OCI-M1 (cell line): ENCODE measurements around the gene NOTUM.
A peak's percentile ranks its signal among the peaks of the same experiment; 100 is the strongest.

Experiments
- DNase-seq: peaks from one replicate; lab custom pipeline; 2025; lab: John Stamatoyannopoulos, UW

NOTUM gene

DNA sequence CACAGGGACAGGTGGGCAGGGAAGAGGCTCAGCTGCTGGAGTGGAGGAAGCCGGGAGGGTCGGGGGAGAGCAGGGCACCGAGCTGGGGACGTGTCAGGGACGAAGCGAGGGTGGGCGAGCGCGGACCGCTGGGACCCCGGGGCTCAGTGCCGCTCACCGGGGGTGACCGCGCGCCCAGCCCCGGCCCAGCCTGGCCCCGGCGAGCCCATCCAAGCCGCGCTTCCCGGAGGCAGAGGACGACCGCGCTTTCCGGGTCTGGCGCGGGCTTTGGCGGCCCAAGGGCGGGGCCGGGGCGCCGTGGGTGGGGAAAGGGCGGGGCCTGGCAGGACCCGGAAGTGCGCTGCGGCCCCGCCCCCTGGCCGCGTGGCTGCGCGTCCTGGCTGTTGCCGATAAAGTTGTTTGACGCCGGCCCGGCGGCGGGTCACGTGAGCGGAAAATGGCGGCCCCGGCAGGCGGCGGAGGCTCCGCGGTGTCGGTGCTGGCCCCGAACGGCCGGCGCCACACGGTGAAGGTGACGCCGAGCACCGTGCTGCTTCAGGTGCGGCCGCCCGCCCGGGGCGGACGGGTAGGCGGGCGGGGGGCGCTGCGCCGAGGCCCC, 16.3 kb upstream of the NOTUM start, which contains the start of gene ASPSCR1:
TSS of gene ASPSCR1 (plus strand) at position 419 of the 598 bp plus-strand sequence. CDS start at position 437, 18 bp downstream.
- peak; percentile 93 for DNase-seq

DNA sequence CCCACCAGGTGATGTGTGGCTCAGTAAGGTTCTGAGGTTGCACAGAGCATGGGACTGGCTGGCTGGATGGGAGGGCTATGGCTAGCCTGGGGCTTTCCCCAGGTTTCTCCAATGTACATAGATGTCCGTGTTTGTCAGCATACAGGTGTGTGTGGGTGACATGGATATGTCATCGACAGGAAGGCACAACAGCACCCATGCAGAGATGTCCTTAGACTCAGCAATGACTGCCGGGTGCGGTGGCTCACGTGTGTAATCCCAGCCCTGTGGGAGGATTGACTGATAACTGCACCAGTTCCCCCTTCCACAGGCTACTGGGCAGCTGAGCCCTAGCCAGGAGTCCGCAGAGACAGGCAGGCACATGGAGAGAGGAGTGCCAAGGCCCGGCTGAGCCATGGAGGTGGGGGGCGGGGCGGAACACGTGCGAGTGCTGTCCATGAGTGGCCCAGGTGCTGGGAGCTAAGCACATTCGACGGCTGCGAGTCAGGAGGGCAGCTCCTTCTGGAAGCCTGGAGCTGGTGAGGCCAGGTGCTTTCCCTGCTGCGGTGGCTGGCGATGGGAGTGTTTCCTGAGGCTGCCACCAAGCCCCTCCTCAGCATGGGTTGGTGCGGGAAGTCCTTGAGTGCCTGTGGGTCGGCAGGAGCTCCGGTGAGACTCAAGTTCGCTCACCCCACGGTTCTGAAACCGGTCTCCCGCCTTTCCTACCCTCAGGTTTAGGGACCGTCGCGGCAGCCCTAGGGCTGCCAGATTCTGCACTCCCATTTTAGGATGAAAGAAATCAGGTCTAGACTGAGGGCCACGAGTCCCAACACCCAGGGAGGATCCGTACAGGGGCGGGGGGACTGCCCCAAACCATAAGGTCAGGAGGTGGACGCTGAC, 15.6 kb upstream of the NOTUM start:
- peak; percentile 64 for DNase-seq

DNA sequence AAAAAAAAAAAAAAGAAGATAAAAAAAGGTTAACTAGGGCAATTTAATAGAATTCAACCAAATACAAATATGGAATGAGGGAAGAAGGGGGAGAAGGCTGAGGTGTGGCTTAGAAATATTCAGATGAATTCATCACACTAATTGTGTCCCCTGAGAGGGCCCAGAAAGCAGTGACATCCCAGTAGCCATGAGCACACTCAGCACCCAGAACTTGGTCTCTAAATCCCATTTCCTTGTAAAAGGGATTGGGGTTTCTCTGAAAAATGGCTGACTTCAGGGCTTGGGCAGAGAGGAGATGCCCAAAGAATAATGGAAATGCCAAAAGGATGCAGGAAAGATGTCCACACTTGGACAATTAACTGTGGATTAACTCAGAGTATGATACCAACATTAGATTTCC, 12.4 kb upstream of the NOTUM start:
- DNase-seq, result no peak

DNA sequence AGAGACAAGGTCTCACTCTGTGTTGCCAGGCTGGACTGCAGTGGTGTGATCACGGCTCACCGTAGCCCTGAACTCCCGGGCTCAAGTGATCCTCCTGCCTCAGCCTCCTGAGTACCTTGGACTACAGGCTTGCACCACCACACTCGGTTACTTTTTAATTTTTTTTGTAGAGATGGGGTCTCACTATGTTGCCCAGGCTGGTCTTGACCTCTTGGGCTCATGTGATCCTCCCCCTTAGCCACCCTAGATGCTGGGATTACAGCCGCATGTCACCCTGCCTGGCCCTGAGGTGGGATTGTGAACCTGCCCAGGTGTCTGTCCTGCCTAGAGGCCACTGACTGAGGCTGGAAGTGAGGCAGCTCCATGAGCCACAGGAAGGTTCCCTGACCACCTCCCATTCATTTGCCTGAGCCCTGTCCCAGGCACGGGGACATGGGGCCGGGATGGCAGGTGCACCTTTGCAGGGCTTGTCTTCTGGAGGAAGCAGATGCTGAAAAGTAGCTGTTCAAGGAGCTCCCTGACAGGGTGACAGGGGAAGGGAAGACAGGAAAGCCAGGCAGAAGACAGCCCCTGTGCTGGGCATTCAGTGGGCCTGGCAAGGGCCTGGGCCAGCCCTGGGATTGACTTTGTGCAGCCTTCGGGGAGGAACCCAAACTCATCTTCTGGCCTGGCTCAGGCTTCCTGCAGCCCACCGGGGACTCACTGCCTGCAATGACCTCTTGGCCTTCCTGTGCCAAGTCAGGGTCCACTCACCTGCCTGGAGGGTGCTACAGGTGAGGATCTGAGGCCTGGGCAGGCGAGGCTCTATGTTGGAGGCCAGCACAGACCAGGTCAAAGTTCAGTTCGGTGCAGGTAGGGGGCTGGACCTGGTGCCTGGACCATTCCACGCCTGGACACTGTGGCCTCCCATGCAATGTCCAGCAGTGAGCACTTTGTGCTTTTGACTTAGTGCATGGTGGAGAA, 8.1 kb upstream of the NOTUM start:
- DNase-seq, result no peak

DNA sequence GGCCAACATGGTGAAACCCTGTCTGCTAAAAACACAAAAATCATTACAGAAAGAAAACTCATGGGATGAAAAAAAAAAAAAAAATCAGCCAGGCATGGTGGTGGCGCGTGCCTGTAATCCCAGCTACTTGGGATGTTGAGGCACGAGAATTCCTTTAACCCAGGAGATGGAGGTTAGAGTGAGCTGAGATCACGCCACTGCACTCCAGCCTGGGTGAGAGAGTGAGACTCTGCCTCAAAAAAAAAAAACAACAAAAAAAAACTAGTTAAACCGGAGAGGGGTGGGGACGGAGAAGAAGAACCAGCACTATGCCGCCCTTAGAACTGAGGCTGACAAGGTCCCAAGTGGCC, 7.4 kb upstream of the NOTUM start:
- DNase-seq, result no peak

DNA sequence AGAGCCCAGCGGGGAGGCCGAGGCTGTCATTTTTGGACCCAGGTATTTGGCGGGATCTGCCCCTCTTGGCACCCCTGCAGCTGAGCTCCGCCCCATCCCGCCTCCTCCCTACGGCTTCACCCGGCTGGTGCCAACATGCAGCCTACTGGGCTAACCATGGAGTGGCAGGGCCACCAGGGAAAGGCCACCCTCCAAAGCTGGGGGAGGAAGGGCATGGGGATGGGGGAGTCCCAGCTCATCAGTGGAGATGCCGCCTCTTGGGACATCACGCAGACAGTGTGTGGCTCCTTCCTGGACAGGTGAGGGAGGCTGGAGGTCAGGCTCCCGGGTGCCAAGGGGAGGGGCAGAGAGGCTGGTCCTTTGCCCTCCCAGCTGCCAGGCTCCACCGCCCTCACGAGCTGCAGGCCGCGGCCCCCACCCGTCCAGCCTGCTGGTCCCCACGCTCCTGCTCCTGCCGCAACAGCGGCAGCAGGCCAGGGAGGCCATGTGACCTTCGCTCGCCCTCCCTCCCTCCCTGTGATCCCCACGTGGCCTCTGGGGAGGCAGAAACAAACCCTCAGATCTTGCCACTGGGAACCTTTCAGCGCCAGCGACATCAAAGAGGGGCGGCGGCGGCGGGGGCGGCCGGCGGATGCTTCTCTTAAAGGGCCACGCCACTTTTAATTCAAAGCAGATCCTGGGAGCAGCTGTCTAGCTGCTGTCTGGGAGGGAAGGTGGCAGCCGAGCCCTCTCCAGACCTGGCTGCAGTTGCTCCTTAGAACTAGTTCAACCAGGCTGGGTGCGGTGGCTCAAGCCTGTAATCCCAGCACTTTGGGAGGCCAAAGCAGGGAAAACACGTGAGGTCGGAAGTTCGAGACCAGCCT, 6.8 kb upstream of the NOTUM start:
- DNase-seq, result peak; percentile 88

DNA sequence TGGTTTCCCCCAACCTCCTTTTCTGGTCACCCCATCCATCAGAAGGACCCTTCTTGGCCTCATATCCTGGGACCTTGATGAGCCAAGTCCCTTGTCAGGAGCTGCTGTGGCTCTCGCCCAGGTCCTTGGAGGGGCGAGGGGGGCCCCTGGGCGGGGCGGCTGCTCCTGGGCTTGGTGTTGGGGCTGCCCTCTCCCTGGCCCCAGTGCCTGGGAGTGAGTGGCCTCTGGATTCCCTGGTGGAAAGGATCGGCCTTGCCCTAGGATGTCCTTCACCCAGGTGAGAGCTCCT, 6.2 kb upstream of the NOTUM start:
- no peak for DNase-seq

DNA sequence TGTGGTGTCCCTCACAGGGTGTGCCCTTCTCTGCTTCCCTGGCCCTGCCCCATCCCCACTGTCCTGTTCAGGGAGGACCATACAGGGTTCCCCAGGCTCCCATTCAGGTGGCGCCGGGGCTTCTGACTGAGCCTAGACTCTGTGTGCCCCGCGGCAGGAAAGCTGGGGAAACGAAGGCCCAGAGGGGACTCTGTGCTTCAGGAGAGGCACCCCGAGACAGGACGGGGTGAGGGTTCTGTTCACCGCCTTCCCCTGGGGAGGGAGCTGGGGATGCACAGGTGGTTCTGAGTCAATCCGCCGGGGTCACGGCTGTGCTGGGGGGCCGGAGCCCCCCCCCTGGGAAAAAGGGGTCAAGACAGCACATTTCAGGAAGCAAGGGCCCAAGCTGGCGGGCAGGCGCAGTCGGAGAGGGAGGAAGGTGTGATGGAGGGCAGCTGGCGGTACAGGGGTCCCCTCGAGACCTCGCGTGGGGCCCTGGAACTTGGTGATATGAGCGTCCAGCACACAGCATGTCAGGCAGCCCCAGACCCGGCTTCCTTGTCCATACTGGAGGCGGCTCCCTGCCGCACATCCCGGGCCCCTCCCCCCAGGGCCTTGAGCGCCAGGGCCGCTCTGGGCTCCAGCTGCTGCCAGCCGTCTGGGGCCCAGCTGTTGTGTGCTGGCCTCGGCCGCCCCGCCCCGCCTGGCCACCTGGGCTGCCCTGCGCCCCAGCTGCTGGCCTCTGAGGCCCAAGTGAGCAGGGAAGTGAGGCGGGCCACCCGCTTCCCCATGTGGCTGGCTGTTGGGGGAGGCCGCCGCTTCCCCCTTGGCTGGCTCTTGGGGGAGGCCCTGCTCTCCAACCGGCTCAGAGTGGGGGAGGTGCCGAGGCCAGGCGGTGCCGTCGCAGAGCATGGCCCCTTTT, 5.6 kb upstream of the NOTUM start:
- no peak for DNase-seq

DNA sequence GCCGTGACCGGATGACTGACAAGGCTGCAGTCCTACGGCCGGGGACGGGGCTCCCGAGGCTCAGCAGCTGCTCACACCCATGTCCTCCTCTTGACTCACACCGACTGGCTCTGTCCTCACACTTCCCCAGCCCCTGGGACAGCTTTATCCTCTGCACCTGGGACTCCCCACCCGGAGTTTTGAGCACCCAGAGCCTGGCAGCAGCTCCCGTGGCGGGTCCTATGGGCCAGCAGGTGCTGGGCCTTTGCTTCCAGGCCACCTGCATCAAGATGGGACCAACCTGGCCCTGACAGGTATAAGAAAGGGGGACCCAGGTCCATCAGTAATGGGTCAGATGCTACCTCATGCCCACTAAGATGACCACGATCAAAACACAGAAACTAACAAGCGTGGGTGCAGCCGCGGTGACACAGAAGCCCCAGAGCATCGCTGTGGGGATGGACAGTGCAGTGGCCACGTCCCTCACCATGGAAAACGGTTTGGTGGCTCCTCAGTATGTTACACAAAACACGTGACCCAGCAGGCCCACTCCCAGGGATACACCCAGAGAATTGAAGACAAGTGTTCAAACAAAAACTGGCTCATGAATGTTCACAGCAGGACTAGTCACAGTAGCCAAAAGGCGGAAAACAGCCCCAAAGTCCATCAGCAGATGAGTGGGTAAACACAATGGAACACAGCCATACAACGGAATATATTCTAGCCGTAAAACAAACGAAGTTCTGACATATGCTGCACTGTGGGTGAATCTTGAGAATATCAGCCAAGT, 3.3 kb upstream of the NOTUM start:
- no peak for DNase-seq

DNA sequence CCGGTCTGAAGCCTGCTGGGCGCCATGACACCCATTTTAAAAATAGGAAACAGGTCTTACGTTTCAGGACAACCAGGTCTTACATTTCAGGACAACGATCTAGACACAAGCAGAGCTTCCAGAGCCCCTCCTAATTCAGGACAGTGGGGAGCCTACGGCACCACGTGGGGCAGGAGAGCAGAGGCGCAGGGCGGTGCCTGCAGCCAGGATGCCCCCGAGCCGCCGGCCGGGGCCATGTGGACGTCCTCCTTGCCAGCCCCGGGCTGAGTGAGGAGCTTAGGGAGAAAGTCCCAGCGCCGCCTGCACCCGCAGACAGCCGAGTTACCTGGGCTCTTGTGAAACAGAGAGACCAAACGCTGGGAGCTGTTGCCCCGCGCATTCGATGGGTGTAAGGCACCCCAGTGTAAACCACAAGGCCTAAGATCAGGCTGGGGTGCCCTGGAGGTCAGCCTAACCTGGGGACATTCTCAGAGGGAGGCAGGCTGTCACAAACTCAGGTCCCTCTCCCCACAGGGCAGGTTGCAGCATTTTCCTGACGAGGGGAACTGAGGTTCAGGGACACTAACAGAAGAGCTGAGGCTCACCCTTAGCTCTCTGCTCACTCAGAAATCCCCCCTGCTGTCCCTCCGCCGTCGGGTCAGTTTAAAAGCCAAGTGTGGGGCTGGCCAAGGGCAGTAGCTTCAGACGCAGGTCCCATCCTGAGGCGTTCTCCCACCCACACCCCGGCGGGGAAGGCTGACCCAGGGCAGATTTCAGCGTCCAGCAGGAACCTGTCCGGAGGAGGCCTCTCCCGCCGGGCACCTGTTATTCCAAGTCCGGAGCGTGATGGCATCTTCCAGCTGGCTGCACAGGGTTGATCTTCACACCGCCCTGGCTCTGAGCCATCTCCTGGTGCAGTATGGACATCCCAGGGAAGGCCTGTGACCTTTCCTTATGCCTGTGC, 1.8 kb upstream of the NOTUM start:
- DNase-seq, result no peak

DNA sequence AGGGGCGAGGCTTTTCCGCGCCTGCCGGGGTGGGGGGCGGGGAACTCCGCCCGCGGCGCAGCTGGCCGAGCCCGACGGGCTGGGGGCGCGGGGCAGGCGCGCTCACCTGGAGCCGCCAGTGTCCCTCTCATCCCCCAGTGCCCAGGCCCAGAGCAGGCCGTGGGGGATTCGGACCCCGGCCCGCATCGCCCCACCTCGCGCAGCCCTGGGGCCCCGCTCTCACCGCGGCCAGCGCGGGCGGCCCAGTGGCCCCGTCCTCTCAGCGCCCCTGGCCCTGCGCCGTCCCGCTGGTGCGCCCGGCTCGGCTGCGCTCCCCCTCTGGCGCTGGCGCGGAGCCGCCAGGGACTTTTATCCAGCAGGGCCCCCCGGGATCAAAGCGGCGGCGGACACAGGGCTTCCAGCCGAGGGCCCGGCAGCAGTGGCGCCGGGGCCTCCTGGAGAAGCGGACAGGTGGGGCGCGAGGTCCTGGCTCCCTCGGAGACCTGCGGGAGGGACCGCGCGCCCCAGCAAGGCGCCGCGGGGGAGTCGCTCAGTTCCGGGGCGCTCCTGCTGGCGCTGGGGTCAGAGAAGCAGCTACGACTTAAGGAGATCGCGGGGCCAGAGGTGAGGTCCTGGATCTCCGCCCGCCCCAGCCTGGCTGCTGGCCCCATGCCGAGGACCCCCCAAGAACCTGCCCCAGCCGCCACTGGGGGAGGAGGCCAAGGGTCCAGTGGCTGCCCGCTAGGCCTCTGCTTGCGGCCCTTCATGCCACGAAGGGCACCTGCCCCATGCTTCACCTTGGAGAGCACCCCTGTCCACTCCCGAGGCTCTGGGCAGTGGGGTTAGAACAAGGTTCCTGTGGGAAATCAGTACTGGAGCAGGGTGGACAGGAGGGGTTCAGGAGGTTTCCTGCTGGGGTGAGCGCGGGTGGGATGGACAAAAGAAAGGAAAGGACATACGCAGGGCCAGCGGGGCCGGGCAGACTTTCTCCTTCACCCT, 823 bp upstream of the NOTUM start:
- DNase-seq, result no peak

DNA sequence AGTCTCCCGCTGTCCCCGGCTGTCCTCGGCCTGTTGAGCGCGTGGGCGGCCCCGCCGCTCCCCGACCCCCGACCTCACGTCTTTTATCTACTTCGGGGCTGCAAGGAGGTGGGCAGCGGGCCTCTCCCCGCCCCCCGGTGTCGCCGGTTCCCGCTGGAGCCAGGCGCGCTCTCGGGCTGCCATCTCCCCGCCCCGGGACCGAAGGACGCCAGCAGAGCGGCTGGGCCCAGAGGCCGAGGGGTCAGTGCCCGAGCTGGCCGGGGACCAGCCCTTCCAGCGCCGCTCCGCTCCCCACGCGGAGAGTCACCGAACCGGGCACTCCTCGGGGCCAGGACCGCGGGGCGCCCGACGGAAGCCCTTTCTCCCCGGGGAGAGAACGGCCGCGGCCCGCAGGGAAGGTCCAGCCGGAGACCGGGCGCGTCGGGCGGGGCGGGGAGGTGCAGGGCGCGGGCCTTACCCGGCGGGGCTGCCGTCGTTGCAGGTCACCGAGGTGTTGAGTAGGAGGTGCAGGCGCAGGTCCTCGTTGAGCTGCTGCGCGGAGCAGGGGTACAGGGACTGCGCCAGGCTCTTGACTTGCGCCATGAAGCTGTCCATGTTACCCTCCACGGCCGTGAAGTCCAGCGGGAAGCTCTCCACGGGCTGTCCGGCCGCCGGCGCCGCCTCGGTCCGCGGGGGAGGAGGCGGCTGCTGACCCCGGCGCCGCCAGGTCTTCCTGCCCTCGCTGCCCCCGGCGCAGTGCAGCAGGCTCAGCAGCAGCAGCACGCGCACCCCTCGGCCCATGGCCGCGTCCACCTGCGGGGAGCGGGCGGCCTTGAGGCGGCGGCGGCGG, 643 bp downstream of the NOTUM start:
- no peak for DNase-seq

DNA sequence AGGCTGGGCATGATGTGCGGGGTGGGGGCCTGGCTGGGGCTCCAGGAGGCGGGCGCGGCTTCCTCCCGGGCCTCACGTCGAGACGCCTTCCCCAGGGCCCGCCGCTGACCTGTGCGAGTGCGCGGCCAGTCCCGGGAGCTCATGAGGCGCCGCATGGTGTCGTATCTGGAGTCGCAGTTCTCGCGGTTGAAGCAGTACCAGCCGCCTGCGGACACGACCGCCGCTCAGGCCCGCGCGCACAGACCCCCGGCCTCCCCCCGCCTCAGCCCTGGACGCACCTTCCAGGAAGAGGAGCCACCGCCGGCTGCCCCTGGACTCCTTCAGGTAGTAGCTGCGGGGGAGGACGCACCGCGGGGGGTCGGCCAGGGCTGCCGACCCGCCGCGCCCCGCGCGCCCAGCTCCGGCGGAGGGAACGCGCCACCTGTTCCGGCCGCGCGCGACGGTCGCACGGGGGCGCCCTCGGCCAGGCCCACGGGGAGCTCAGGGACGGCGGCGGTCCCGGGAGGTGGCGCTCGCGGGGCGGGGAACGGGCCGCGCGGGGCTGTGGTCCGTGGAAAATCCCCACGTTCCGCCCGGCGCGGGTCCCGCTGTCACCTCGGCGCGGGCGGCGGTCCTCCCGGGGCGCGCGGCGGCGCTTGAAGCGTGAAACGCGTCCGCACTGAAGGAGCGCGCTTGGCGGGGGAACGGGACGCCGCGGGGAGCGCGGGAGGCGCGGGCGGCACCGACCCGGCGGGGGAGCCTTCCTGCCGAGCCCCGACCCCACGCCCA, 1.4 kb downstream of the NOTUM start:
- peak; percentile 72 for DNase-seq

DNA sequence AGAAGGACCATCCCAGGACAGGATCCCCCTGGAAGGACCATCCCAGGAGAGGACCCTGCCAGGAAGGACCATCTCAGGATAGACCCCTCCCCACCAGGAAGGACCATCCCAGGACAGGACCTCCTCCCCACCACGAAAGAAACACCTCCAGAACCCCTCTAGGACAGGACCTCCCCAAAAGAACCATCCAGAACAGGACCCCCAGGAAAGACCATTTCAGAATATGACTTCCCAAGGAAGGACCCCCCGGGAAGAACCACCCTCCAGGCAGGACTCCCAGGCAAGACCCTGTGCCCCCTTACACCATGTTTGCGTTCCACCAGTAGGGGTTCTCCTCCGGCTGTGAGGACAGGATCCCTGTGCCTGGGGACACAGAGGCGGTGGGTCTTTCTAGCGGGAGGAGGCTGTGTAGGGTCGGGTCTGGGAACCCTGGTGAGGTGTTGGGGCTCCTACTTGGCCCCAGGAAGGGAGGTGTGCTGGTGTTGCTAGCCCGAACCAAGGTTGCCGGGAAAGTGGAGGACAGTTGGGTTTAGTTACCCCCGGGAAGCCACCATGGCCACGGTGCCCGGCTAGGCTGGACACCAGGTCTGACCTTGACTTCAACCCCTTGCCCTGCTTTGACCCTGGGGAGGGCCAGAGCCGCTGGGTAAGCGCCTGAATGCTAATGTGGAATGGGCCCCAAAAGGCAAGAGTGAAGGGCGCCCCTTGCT, 2.2 kb downstream of the NOTUM start:
- DNase-seq, result no peak
